HG03103 (cell line): Measurements from ENCODE around the gene CDHR2.

ENCODE experiments used
- ATAC-seq: cut with Tn5 transposase; IDR thresholded peaks from one replicate; pipeline ENCODE4 v1.9.1; 2021; ENCODE audit warnings: low read depth; ENCODE audit not compliant: unreplicated experiment

CDHR2 gene

GRCh38 chr5:176633598-176633997 lies 84.5 kb downstream of the CDHR2 start:
- ATAC-seq = no peak

- no peak for ATAC-seq
Measured at GRCh38 chr5:176636426-176636825, 87.3 kb downstream of the CDHR2 start.

- ATAC-seq = no peak
Measured at GRCh38 chr5:176637556-176637955, 88.4 kb downstream of the CDHR2 start.

- ATAC-seq = no peak
Measured at GRCh38 chr5:176638437-176638836, 89.3 kb downstream of the CDHR2 start.

GRCh38 chr5:176639208-176639607 lies 90.1 kb downstream of the CDHR2 start:
- ATAC-seq = no peak

- ATAC-seq = no peak
Measured at GRCh38 chr5:176639981-176640380, 90.8 kb downstream of the CDHR2 start.

- ATAC-seq = no peak
Measured at GRCh38 chr5:176640616-176641015, 91.5 kb downstream of the CDHR2 start.

GRCh38 chr5:176642675-176643490 lies 93.7 kb downstream of the CDHR2 start:
- no peak for ATAC-seq

GRCh38 chr5:176643491-176644219 lies 94.5 kb downstream of the CDHR2 start:
- ATAC-seq = no peak

- ATAC-seq = no peak
Measured at GRCh38 chr5:176644294-176644693, 95.2 kb downstream of the CDHR2 start.

- no peak for ATAC-seq
Measured at GRCh38 chr5:176644878-176645670, 95.9 kb downstream of the CDHR2 start.
